Measurements from ENCODE around the gene NOCT. TPM values are rescaled to one million over a fixed set of nuclear protein-coding genes. Genes with fewer than 3 reads are reported as not detected.

Gene NOCT
- total RNA-seq, 2 donors from 2014 or later, result 4.5 to 13.5 TPM

GRCh38 chr4:138977524-138977923 lies 38.1 kb upstream of the NOCT start:
- intact Hi-C loops (cut with DNase I), result no loop called here
- Histone ChIP-seq H3K4me1 (no peaks in the 10 kb centered on the region), H3K4me3 (no peak overlapping the region), H3K9ac (ENCODE audit: low read depth in 2 of 2, low read length in 2 of 2) (no peak overlapping the region), H3K9me3 (no peaks in the 10 kb centered on the region), H3K27me3 (no peaks in the 10 kb centered on the region), H3K27ac (no peak overlapping the region), H3K36me3 (no peaks in the 10 kb centered on the region)
- DNase-seq, result no peak
- TF ChIP-seq CTCF (IDR thresholded peaks at IDR 0.05), result no peak

DNA sequence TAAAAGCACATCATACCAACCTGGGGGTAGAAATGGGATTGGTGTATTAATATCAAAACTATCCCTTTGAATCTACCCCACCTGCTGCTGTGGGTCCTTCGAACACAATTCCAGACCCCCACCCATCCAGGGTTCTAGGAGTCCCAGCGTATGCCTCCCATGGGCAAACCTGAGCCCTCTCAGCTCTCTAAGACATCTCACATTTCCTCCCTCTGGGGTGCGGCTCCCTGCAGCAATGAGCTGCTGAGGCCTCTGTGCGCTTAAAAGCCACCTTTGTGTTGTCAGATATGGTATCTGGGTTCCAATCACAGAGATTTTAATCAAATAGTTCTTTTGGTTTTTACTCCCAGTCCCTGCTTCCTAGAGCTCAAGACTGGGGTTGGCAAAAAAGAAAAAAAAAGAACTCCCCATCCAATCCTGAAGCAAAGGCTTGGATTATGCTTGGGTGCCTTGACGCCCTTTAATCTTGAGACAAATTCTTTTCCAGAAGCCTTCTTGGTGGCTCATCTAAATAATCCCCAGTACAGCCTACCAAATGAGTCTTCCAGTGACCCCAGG lies 37.5 kb upstream of the NOCT start:
- Histone ChIP-seq H3K4me1 (no peaks in the 10 kb centered on the region), H3K27ac (no peak overlapping the region), H3K27me3 (no peaks in the 10 kb centered on the region), H3K36me3 (no peaks in the 10 kb centered on the region), H3K4me3 (no peak overlapping the region), H3K9ac (ENCODE audit: low read depth in 2 of 2, low read length in 2 of 2) (no peak overlapping the region), H3K9me3 (no peaks in the 10 kb centered on the region)
- no peak for DNase-seq
- no peak for TF ChIP-seq CTCF (IDR thresholded peaks at IDR 0.05)
- intact Hi-C loops (cut with DNase I), result no loop called here

DNA sequence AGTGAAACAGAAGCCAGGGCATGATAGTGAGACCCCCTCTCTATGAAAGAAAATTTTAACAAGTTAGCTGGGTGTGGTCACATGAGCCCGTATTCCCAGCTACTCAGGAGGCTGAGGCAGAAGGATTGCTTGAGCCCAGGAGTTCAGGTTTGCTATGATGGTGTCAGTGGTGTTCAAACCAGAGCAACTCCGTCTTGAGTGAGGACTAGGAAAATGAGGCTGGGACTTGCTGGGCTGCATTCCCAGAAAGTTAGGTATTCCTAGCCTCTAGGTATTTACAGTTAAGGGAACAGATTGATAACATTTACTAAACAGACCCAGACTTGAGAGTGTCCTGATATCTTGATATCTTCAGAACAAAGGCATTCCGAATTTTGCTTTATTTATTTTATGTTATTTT lies 37.0 kb upstream of the NOCT start:
- Histone ChIP-seq H3K4me3 (no peak overlapping the region), H3K27me3 (no peaks in the 10 kb centered on the region), H3K9ac (ENCODE audit: low read depth in 2 of 2, low read length in 2 of 2) (no peak overlapping the region), H3K9me3 (no peaks in the 10 kb centered on the region), H3K4me1 (no peaks in the 10 kb centered on the region), H3K36me3 (no peaks in the 10 kb centered on the region), H3K27ac (no peak overlapping the region)
- no peak for TF ChIP-seq CTCF (IDR thresholded peaks at IDR 0.05)
- intact Hi-C loops (cut with DNase I), result no loop called here
- no peak for DNase-seq

DNA sequence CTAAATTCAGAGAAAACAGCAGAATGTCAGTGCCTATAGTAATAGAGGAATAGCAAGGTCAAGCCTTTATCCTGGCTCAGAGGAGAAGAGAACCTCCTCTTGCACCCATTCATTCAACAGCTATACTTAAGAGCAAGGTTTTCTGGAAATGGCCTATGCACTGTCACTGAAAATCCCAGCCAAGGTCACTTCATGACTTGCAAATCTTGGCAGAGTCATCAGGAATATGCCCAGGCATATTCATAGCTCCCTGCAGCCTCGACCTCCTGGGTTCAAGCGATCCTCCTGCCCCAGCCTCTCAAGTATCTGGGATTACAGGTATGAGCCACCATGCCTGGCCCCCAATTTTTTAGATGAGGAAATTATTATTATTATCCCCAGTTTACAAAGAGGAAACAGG lies 35.8 kb upstream of the NOCT start:
- H3K9ac ChIP-seq (ENCODE audit: low read depth in 2 of 2, low read length in 2 of 2), result no peak overlapping the region
- no peaks in the 10 kb centered on the region for H3K27me3 ChIP-seq
- H3K9me3 ChIP-seq, result no peaks in the 10 kb centered on the region
- H3K27ac ChIP-seq, result no peak overlapping the region
- DNase-seq, result no peak
- no peak for TF ChIP-seq CTCF (IDR thresholded peaks at IDR 0.05)
- H3K4me1 ChIP-seq, result no peaks in the 10 kb centered on the region
- H3K4me3 ChIP-seq, result no peak overlapping the region
- H3K36me3 ChIP-seq, result no peaks in the 10 kb centered on the region
- intact Hi-C loops (cut with DNase I), result no loop called here

DNA sequence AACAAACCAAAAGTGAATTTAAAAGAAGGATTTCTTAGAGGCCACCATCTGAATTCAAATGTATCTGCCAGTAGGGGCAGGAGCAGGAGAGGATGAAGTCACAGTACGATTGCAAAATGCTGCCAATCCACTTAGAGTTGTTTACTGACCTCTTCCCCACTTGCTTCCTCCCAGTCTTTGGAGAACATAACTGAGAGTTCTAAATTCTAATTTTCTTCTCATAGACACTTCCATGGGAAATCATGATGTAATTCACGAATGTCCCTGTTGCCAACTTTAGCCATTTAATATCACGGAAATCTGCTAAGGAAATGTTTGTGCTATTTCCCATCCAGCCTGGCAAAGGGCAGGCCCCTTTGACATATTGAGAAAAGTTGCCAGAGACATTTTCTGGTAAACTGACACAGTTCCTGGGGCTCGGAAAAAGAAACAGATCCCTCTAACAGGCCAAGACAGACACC lies 33.6 kb upstream of the NOCT start:
- H3K4me1 ChIP-seq, result no peaks in the 10 kb centered on the region
- no peaks in the 10 kb centered on the region for H3K9me3 ChIP-seq
- H3K9ac ChIP-seq (ENCODE audit: low read depth in 2 of 2, low read length in 2 of 2), result no peak overlapping the region
- no peaks in the 10 kb centered on the region for H3K36me3 ChIP-seq
- intact Hi-C loops (cut with DNase I), result no loop called here
- H3K27ac ChIP-seq, result no peak overlapping the region
- no peak for DNase-seq
- TF ChIP-seq CTCF (IDR thresholded peaks at IDR 0.05), result no peak
- no peak overlapping the region for H3K4me3 ChIP-seq
- no peaks in the 10 kb centered on the region for H3K27me3 ChIP-seq

Data from colonic mucosa (tissue), 4 donors.